Measurements from ENCODE around the gene MED25.

GRCh38 chr19:49809160-49809940 lies 8.7 kb upstream of the MED25 start:
- TF ChIP-seq CTCF (IDR thresholded peaks at IDR 0.05) (0 out of 3 replicates have a peak, but pooled peaks have one; percentile 15), ZNF302 (CRISPR knock-in tag; IDR thresholded peaks at IDR 0.05) (no peak), ZFP36 (IDR thresholded peaks at IDR 0.05; ENCODE audit: borderline replicate concordance, partially characterized antibody) (no peak), RAD21 (conservative IDR thresholded peaks at IDR 0.05 in 1 of 2, IDR thresholded peaks at IDR 0.05 in 1 of 2) (0 out of 5 replicates have a peak, but pooled peaks have one; percentile 20 to 23), CHD2 (IDR thresholded peaks at IDR 0.05; ENCODE audit: low read length, partially characterized antibody) (no peak), FOSB (CRISPR knock-in tag; IDR thresholded peaks at IDR 0.05) (no peak), MAX (IDR thresholded peaks at IDR 0.05) (no peak; the same call in 1 of the 2 replicates), MAFK (IDR thresholded peaks at IDR 0.05; ENCODE audit: partially characterized antibody) (peak; percentile 4), JUN (IDR thresholded peaks at IDR 0.05) (no peak)
- TF ChIP-seq, protein P1, sequence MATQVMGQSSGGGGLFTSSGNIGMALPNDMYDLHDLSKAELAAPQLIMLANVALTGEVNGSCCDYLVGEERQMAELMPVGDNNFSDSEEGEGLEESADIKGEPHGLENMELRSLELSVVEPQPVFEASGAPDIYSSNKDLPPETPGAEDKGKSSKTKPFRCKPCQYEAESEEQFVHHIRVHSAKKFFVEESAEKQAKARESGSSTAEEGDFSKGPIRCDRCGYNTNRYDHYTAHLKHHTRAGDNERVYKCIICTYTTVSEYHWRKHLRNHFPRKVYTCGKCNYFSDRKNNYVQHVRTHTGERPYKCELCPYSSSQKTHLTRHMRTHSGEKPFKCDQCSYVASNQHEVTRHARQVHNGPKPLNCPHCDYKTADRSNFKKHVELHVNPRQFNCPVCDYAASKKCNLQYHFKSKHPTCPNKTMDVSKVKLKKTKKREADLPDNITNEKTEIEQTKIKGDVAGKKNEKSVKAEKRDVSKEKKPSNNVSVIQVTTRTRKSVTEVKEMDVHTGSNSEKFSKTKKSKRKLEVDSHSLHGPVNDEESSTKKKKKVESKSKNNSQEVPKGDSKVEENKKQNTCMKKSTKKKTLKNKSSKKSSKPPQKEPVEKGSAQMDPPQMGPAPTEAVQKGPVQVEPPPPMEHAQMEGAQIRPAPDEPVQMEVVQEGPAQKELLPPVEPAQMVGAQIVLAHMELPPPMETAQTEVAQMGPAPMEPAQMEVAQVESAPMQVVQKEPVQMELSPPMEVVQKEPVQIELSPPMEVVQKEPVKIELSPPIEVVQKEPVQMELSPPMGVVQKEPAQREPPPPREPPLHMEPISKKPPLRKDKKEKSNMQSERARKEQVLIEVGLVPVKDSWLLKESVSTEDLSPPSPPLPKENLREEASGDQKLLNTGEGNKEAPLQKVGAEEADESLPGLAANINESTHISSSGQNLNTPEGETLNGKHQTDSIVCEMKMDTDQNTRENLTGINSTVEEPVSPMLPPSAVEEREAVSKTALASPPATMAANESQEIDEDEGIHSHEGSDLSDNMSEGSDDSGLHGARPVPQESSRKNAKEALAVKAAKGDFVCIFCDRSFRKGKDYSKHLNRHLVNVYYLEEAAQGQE (IDR thresholded peaks at IDR 0.05), result no peak

Data from A549 (cell line).